ENCODE measurements around the gene KATNAL1. TPM values are rescaled to one million over a fixed set of nuclear protein-coding genes. Genes with fewer than 3 reads are reported as not detected.

KATNAL1 gene
- total RNA-seq, 1 donor from 2014 or later: 36.2 TPM

DNA sequence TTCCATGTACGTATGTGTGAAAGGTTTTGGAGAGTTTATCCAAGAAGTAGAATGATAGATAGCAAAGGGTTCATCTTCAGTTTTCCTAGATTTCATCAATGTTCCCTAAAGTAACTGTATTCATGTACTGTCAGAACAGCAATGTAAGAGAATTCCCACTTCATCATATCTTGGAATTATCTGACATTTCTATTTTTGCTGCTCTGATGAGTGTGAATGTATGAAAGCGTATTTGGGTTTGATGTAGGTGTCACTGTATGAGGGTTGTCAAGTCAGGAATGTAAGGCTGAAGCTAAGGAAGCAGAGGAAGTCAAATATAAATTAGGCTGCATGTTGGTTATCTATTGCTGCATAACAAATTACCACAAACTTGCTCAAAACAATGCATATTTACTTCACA is 7.2 kb upstream of the KATNAL1 start:
- H3K27ac Mint-ChIP-seq (ENCODE audit: unreplicated experiment): no peak overlapping the region
- TF ChIP-seq, protein P1, sequence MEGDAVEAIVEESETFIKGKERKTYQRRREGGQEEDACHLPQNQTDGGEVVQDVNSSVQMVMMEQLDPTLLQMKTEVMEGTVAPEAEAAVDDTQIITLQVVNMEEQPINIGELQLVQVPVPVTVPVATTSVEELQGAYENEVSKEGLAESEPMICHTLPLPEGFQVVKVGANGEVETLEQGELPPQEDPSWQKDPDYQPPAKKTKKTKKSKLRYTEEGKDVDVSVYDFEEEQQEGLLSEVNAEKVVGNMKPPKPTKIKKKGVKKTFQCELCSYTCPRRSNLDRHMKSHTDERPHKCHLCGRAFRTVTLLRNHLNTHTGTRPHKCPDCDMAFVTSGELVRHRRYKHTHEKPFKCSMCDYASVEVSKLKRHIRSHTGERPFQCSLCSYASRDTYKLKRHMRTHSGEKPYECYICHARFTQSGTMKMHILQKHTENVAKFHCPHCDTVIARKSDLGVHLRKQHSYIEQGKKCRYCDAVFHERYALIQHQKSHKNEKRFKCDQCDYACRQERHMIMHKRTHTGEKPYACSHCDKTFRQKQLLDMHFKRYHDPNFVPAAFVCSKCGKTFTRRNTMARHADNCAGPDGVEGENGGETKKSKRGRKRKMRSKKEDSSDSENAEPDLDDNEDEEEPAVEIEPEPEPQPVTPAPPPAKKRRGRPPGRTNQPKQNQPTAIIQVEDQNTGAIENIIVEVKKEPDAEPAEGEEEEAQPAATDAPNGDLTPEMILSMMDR (IDR thresholded peaks at IDR 0.05): no peak
- H3K9me3 Mint-ChIP-seq (ENCODE audit: low read depth): no peaks in the 10 kb centered on the region
- H3K4me3 Mint-ChIP-seq (ENCODE audit: unreplicated experiment): no peak overlapping the region
- no peaks in the 10 kb centered on the region for H3K36me3 Mint-ChIP-seq (ENCODE audit: low read depth)
- DNase-seq (ENCODE audit: low spot score): no peak
- H3K4me1 Mint-ChIP-seq (ENCODE audit: low read depth): peaks cover 3% of the 10 kb centered on the region
- H3K27me3 Mint-ChIP-seq (ENCODE audit: low read depth): no peaks in the 10 kb centered on the region

DNA sequence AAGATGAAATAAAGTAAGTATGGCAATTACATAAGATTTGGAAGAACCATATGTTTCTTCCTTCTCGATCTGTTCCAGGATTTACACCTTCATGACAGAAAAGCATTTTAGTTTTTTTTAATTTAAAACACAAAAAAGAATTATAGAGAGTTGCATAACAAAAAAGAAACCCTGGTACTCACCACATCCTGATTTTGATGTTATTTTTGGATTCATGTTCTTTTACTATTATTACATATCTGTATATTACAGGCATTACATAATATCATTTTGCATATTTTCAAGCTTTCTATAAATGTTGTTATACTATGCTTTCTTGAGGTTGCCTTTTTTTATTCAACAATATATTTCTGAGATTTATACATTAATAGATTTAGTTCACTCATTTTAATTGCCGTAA is 6.7 kb upstream of the KATNAL1 start:
- no peaks in the 10 kb centered on the region for H3K36me3 Mint-ChIP-seq (ENCODE audit: low read depth)
- H3K27me3 Mint-ChIP-seq (ENCODE audit: low read depth): no peaks in the 10 kb centered on the region
- DNase-seq (ENCODE audit: low spot score): no peak
- no peaks in the 10 kb centered on the region for H3K9me3 Mint-ChIP-seq (ENCODE audit: low read depth)
- TF ChIP-seq, protein P1 (IDR thresholded peaks at IDR 0.05): no peak
- H3K27ac Mint-ChIP-seq (ENCODE audit: unreplicated experiment): no peak overlapping the region
- no peaks in the 10 kb centered on the region for H3K4me1 Mint-ChIP-seq (ENCODE audit: low read depth)
- no peak overlapping the region for H3K4me3 Mint-ChIP-seq (ENCODE audit: unreplicated experiment)

DNA sequence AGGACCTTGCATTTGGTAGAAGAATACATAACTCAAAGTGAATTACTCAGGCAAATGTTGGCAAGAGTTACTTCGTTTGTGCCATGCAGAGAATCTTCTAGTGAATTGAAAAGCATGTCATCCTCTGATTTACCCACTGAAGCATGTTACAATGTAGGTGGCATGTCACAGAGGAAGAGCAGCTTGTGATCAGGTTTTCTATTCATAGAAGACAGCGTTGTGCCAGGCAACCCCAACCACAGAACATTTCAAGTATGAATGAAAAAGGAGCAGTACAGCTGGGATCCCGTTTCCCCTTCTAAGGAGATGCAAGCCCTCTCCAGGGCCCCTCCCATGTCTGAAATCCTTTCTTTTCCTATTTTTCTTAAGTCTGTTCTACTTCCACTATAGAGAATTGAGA is 6.0 kb upstream of the KATNAL1 start:
- H3K4me1 Mint-ChIP-seq (ENCODE audit: low read depth): peaks cover 7% of the 10 kb centered on the region
- H3K9me3 Mint-ChIP-seq (ENCODE audit: low read depth): no peaks in the 10 kb centered on the region
- H3K36me3 Mint-ChIP-seq (ENCODE audit: low read depth): no peaks in the 10 kb centered on the region
- H3K27me3 Mint-ChIP-seq (ENCODE audit: low read depth): no peaks in the 10 kb centered on the region
- H3K4me3 Mint-ChIP-seq (ENCODE audit: unreplicated experiment): no peak overlapping the region
- DNase-seq (ENCODE audit: low spot score): no peak
- H3K27ac Mint-ChIP-seq (ENCODE audit: unreplicated experiment): no peak overlapping the region
- TF ChIP-seq, protein P1 (IDR thresholded peaks at IDR 0.05): no peak

DNA sequence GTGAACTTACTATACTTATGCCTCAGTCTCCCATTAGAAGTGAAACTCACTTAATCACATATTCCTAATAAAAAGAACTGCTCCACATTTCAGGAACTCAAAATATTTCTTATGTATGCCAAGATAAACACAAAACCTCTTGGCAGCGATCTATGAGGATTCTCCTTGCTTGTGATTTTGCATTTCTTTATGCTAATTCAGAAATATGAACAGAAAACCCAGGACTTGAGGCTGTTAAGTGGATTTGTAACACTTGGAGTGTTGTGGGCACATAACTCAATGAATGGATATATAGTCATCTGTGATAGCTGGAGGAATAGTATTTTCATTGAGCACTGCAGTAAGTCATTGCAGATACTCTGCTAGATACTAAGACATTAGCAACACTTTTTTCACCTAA is 5.6 kb upstream of the KATNAL1 start:
- H3K36me3 Mint-ChIP-seq (ENCODE audit: low read depth): no peaks in the 10 kb centered on the region
- H3K27ac Mint-ChIP-seq (ENCODE audit: unreplicated experiment): no peak overlapping the region

DNA sequence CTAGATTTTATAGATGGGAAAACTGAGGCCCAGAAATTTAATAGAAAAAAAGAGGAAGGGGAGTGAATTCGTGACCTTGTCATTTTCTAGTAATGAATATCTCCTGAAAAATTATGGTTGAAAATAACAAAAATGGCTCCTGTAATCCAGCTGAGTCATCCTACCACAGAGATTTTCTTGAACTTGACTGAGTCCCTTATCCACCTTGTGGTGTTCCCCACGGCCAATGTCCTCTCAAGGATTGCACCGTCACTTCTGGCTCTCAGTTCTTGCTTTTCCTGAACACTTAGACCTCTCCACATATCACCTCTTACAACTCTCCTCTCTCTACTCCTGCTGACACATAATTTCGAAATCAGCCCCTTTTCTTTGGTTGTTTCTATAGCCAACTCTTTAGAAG is 1.2 kb upstream of the KATNAL1 start:
- Mint-ChIP-seq H3K27ac (ENCODE audit: unreplicated experiment) (peak overlapping the region; percentile 2), H3K4me3 (ENCODE audit: unreplicated experiment) (no peak overlapping the region), H3K27me3 (ENCODE audit: low read depth) (no peaks in the 10 kb centered on the region), H3K9me3 (ENCODE audit: low read depth) (no peaks in the 10 kb centered on the region), H3K4me1 (ENCODE audit: low read depth) (peaks cover 37% of the 10 kb centered on the region), H3K36me3 (ENCODE audit: low read depth) (no peaks in the 10 kb centered on the region)
- TF ChIP-seq, protein P1 (IDR thresholded peaks at IDR 0.05): no peak
- no peak for DNase-seq (ENCODE audit: low spot score)

More for the DNA sequence above, 5.6 kb upstream of the KATNAL1 start:
- Mint-ChIP-seq H3K9me3 (ENCODE audit: low read depth) (no peaks in the 10 kb centered on the region), H3K4me3 (ENCODE audit: unreplicated experiment) (no peak overlapping the region), H3K4me1 (ENCODE audit: low read depth) (peaks cover 8% of the 10 kb centered on the region), H3K27me3 (ENCODE audit: low read depth) (no peaks in the 10 kb centered on the region)
- TF ChIP-seq, protein P1 (IDR thresholded peaks at IDR 0.05): no peak
- no peak for DNase-seq (ENCODE audit: low spot score)
